Ovary (tissue), 9 donors: ENCODE measurements around the gene ASB10. TPM values are rescaled to one million over a fixed set of nuclear protein-coding genes. Genes with fewer than 3 reads are reported as not detected.

Experiments used
- DNase-seq, 5 donors: peaks; one replicate each; pipeline ENCODE4 v3.0.0-alpha.2; 2019 to 2020
- H3K27ac ChIP-seq, 2 donors: fragments of 200-600 bp; one replicate each; pipeline versions ENCODE4 v1.5.1 to v1.8.0; 2019 to 2022
- H3K27me3 ChIP-seq: fragments of 200-600 bp; one replicate; pipeline ENCODE4 v1.8.0; 2022
- H3K36me3 ChIP-seq: fragments of 200-600 bp; sonication (generic); one replicate; pipeline ENCODE4 v1.5.1; 2019
- H3K4me1 ChIP-seq: one replicate; pipeline ENCODE4 v1.8.1; 2013; ENCODE audit warnings: mild to moderate bottlenecking, moderate library complexity; ENCODE audit not compliant: insufficient read depth
- H3K4me3 ChIP-seq: fragments of 200-600 bp; sonication (generic); one replicate; pipeline ENCODE4 v1.5.1; 2017
- H3K9me3 ChIP-seq, 2 donors: fragments of 200-600 bp in 1 of 2; sonication (generic) in 1 of 2; one replicate each; pipeline versions ENCODE4 v1.5.1 to v1.8.1; 2013 to 2019; ENCODE audit warnings: mild to moderate bottlenecking in 1 of 2, moderate library complexity in 1 of 2
- CTCF ChIP-seq, 3 donors: fragments of 450-650 bp in 2 of 3; fragments of 200-600 bp in 1 of 3; IDR thresholded peaks; one replicate each; pipeline versions ENCODE4 v1.5.1 to v1.8.0; 2016 to 2022; ENCODE audit warnings: antibody characterized with exemption in 3 of 3, mild to moderate bottlenecking in 1 of 3
- EP300 ChIP-seq: sonication (generic); formaldehyde crosslinking; IDR thresholded peaks from one replicate; pipeline ENCODE4 v1.6.1; 2017; ENCODE audit warnings: antibody characterized with exemption
- POLR2A ChIP-seq: fragments of 450-650 bp; IDR thresholded peaks from one replicate; pipeline ENCODE4 v1.6.1; 2017; ENCODE audit warnings: antibody characterized with exemption, mild to moderate bottlenecking, moderate library complexity
- WGBS, 3 donors: extraction: QIAGEN DNeasy Blood & Tissue Kit in 1 of 3; methylation state at CpG; one replicate each; pipeline versions ENCODE4 v1.1.5 to v1.1.7; 2013 to 2017; 5-methylcytosine and 5-hydroxymethylcytosine counted together
- intact Hi-C, 4 donors: fragments of 100-400 bp; cut with DNase I; formaldehyde crosslinking; loops; one replicate each; pipeline versions ENCODE4 v1.11.0 to v1.15.1; 2022 to 2023
- polyA plus RNA-seq, 2 donors: library from polyadenylated mRNA; stranded (reverse); fragments of 200-250 nt in 1 of 2; fragments of 350-450 nt in 1 of 2; fragmentation: Illumina TruSeq in 1 of 2; extraction: RNeasy Lipid Tissue Mini Kit (QIAGEN cat#74804) in 1 of 2; gene quantifications; one replicate each; pipeline ENCODE4 v1.2.3, GENCODE V29; 2013 to 2014
- total RNA-seq, 7 donors: library from RNA; depleted of rRNA in 2 of 7; stranded (reverse); fragments of >200 nt in 2 of 7; fragmentation: NEBNext Ultra II Directional in 3 of 7; extraction: Animal tissue kit (Norgen Biotek cat#: 25700) in 3 of 7; gene quantifications; one replicate each; pipeline versions ENCODE4 v1.1.0 to v1.2.4, GENCODE V29; 2016 to 2023
- donor health status: DM: no; HTN: no; CAD: no; lungs with moderate emphysema.
- donor health status: DM: no; HTN: no; CAD: no.
- donor health status: Bipolar disorder and iron deficiency.
- donor health status: DM: yes; HTN: yes; CAD: no.
- donor health status: DM: no; HTN: no; CAD: no.
- donor health status: DM: yes; HTN: yes; CAD: no.

ASB10 gene
- total and polyA plus RNA-seq, 9 donors, result not detected

- intact Hi-C loops, result no loop called here
- DNase-seq, result no peak
- Histone ChIP-seq H3K27me3 (no peaks in the 10 kb centered on the region), H3K9me3 (no peaks in the 10 kb centered on the region), H3K4me3 (no peak overlapping the region), H3K4me1 (no peaks in the 10 kb centered on the region), H3K36me3 (no peaks in the 10 kb centered on the region), H3K27ac (no peak overlapping the region)
- TF ChIP-seq CTCF (IDR thresholded peaks at IDR 0.05) (no peak), EP300 (no peak), POLR2A (no peak)
- WGBS, 3 donors, result 66 to 82% (median 78%) methylated on average over 3 of the region's 3 CpGs
Measured at GRCh38 chr7:151211155-151211772, 24.2 kb upstream of the ASB10 start.

GRCh38 chr7:151210087-151210854 is 23.2 kb upstream of the ASB10 start, which contains the start of gene H2BK1:
H2BK1 (minus strand) TSS chr7:151210488; CDS start chr7:151210318, 170 bp downstream.
- no peaks in the 10 kb centered on the region for H3K27me3 ChIP-seq
- TF ChIP-seq POLR2A, result no peak
- no peak for TF ChIP-seq CTCF (IDR thresholded peaks at IDR 0.05)
- TF ChIP-seq EP300, result no peak
- H3K9me3 ChIP-seq, result no peaks in the 10 kb centered on the region
- H3K4me3 ChIP-seq, result no peak within 1 kb of the TSS
- DNase-seq, result no peak
- WGBS, 3 donors, result 67 to 76% (median 76%) methylated on average over 17 of the region's 17 CpGs
- H3K4me1 ChIP-seq, result no peaks in the 10 kb centered on the region
- intact Hi-C loops, result no loop called here
- no peak within 1 kb of the TSS for H3K27ac ChIP-seq
- H3K36me3 ChIP-seq, result no peaks in the 10 kb centered on the region

- WGBS, 3 donors, result 69 to 87% (median 74%) methylated on average over 5 to 6 of the region's 6 CpGs
- Histone ChIP-seq H3K4me1 (no peaks in the 10 kb centered on the region), H3K4me3 (no peak overlapping the region), H3K27ac (no peak overlapping the region), H3K27me3 (no peaks in the 10 kb centered on the region), H3K9me3 (no peaks in the 10 kb centered on the region), H3K36me3 (no peaks in the 10 kb centered on the region)
- no peak for TF ChIP-seq EP300
- intact Hi-C loops, result no loop called here
- no peak for DNase-seq
Measured at GRCh38 chr7:151209588-151209987, 22.5 kb upstream of the ASB10 start.

- no peak for DNase-seq
- no peaks in the 10 kb centered on the region for H3K36me3 ChIP-seq
- no peak for TF ChIP-seq EP300
- TF ChIP-seq POLR2A, result no peak
- no peak for TF ChIP-seq CTCF (IDR thresholded peaks at IDR 0.05)
- no peaks in the 10 kb centered on the region for H3K9me3 ChIP-seq
- no peaks in the 10 kb centered on the region for H3K27me3 ChIP-seq
- intact Hi-C loops, result no loop called here
- no peak overlapping the region for H3K4me3 ChIP-seq
- 60 to 70% (median 63%) methylated on average over 9 of the region's 9 CpGs for WGBS, 3 donors
- no peak overlapping the region for H3K27ac ChIP-seq
- no peaks in the 10 kb centered on the region for H3K4me1 ChIP-seq
Measured at GRCh38 chr7:151208253-151208862, 21.3 kb upstream of the ASB10 start.
